A549 (cell line): Measurements from ENCODE around the gene GGTLC2. TPM values are rescaled to one million over a fixed set of nuclear protein-coding genes. Genes with fewer than 3 reads are reported as not detected.

ENCODE experiments used
- ATAC-seq, 2 experiments: fragments of 200-7000 bp in 1 of 2; fragments of >200 bp in 1 of 2; cut with Nextera tagmentation in 1 of 2; cut with Tn5 transposase in 1 of 2; 3 replicates each; pipeline versions ENCODE4 v1.8.0 to v1.9.1; 2018 to 2020; ENCODE audit warnings: mild to moderate bottlenecking in 1 of 2, moderate library complexity in 1 of 2
- CTCF ChIA-PET: fragments of 300-600 bp; sonication (Branson Sonifier 250); formaldehyde crosslinking; extraction: SDS; loops from one replicate; lab custom pipeline; 2021; ENCODE audit warnings: antibody characterized with exemption, inconsistent platforms; lab: Yijun Ruan, JAX
- POLR2A ChIA-PET: fragments of 350-600 bp; formaldehyde crosslinking; extraction: SDS; loops from one replicate; lab custom pipeline; 2021; ENCODE audit warnings: antibody characterized with exemption, inconsistent platforms; lab: Yijun Ruan, JAX
- DNase-seq, 2 experiments: peaks; one replicate each; pipeline versions ENCODE4 v3.0.0 to v3.0.0-alpha.2; 2011 to 2016; ENCODE audit warnings: low read depth in 1 of 2, low spot score in 1 of 2
- FAIRE-seq: peaks from 2 replicates; lab custom pipeline; 2011; peaks lifted over from hg19 to GRCh38; lab: Jason Lieb, UNC
- H3K27ac ChIP-seq, 2 experiments: fragments of >200 bp; sonication (Bioruptor Twin); formaldehyde crosslinking; 3 replicates each; pipeline ENCODE4 v1.5.1; 2016 to 2017
- H3K4me1 ChIP-seq: fragments of >200 bp; sonication (Bioruptor Twin); formaldehyde crosslinking; 3 replicates; pipeline ENCODE4 v1.6.1; 2016
- H3K4me2 ChIP-seq: fragments of >200 bp; sonication (Bioruptor Twin); formaldehyde crosslinking; 3 replicates; pipeline ENCODE4 v1.6.1; 2016
- H3K4me3 ChIP-seq: fragments of >200 bp; sonication (Bioruptor Twin); formaldehyde crosslinking; 3 replicates; pipeline ENCODE4 v1.5.1; 2016
- H3K9me3 ChIP-seq: fragments of >200 bp; sonication (Bioruptor Twin); formaldehyde crosslinking; 3 replicates; pipeline ENCODE4 v1.6.1; 2016
- CBX2 ChIP-seq: fragments of 200-600 bp; sonication (generic); IDR thresholded peaks from 2 replicates; pipeline ENCODE4 v1.6.1; 2016; ENCODE audit warnings: low read depth, mild to moderate bottlenecking, borderline replicate concordance
- CBX8 ChIP-seq: fragments of 200-600 bp; sonication (generic); IDR thresholded peaks from 2 replicates; pipeline ENCODE4 v1.6.1; 2016
- CEBPB ChIP-seq, 2 experiments: fragments of >200 bp in 1 of 2; sonication (Bioruptor Twin) in 1 of 2; formaldehyde crosslinking in 1 of 2; IDR thresholded peaks; 2 replicates each; pipeline ENCODE4 v1.6.1; 2012 to 2016
- CHD4 ChIP-seq: fragments of 200-600 bp; sonication (generic); IDR thresholded peaks from 2 replicates; pipeline ENCODE4 v1.6.1; 2016; ENCODE audit warnings: antibody characterized with exemption, mild to moderate bottlenecking, borderline replicate concordance
- CTCF ChIP-seq: fragments of >200 bp; sonication (Bioruptor Twin); formaldehyde crosslinking; IDR thresholded peaks from 3 replicates; pipeline ENCODE4 v1.5.1; 2016
- EHF ChIP-seq: fragments of 250-450 bp; sonication (Bioruptor Pico); IDR thresholded peaks from 2 replicates; pipeline ENCODE4 v1.5.0; 2020; ENCODE audit warnings: mild to moderate bottlenecking
- ESRRA ChIP-seq: fragments of 150-350 bp; IDR thresholded peaks from 2 replicates; pipeline ENCODE4 v1.6.1; 2014; ENCODE audit warnings: mild to moderate bottlenecking, low read length, borderline replicate concordance
- FOSB ChIP-seq: fragments of 250-450 bp; sonication (Bioruptor Pico); IDR thresholded peaks from 2 replicates; pipeline ENCODE4 v1.5.0; 2020; ENCODE audit warnings: mild to moderate bottlenecking, moderate library complexity
- FOSL2 ChIP-seq, 2 experiments: fragments of 450-650 bp in 1 of 2; fragments of >200 bp in 1 of 2; sonication (Bioruptor Twin) in 1 of 2; formaldehyde crosslinking; IDR thresholded peaks; 2 replicates each; pipeline versions ENCODE4 v1.5.0 to v1.6.1; 2016 to 2020; ENCODE audit warnings: mild to moderate bottlenecking in 1 of 2, moderate library complexity in 1 of 2
- HDAC2 ChIP-seq: fragments of 200-600 bp; sonication (generic); IDR thresholded peaks from 2 replicates; pipeline ENCODE4 v1.6.1; 2016
- HEYL ChIP-seq: fragments of 250-450 bp; sonication (Bioruptor Pico); IDR thresholded peaks from 2 replicates; pipeline ENCODE4 v1.8.0; 2021; ENCODE audit warnings: mild to moderate bottlenecking, moderate library complexity
- HOXA7 ChIP-seq: fragments of 250-450 bp; sonication (Bioruptor Pico); IDR thresholded peaks from 2 replicates; pipeline ENCODE4 v1.5.0; 2020; ENCODE audit warnings: mild to moderate bottlenecking, moderate library complexity
- HOXB13 ChIP-seq: fragments of 250-450 bp; sonication (Bioruptor Pico); IDR thresholded peaks from 2 replicates; pipeline ENCODE4 v1.5.0; 2020; ENCODE audit warnings: low read depth, mild to moderate bottlenecking, moderate library complexity
- HOXB5 ChIP-seq: fragments of 250-450 bp; sonication (Bioruptor Pico); IDR thresholded peaks from 2 replicates; pipeline ENCODE4 v1.5.0; 2020; ENCODE audit warnings: mild to moderate bottlenecking, moderate library complexity
- JUNB ChIP-seq: fragments of >200 bp; sonication (Bioruptor Twin); formaldehyde crosslinking; IDR thresholded peaks from 2 replicates; pipeline ENCODE4 v1.6.1; 2016
- MYC ChIP-seq: IDR thresholded peaks from 2 replicates; pipeline ENCODE4 v1.6.1; 2012; ENCODE audit warnings: mild to moderate bottlenecking, inconsistent platforms, low read length, improper control_type of control experiment, borderline replicate concordance
- NFE2L2 ChIP-seq: fragments of 150-350 bp; conservative IDR thresholded peaks from 2 replicates; pipeline ENCODE4 v1.6.1; 2014; ENCODE audit warnings: low read length
- NPAS2 ChIP-seq: fragments of 250-450 bp; sonication (Bioruptor Pico); IDR thresholded peaks from 2 replicates; pipeline ENCODE4 v1.8.0; 2022; ENCODE audit warnings: mild to moderate bottlenecking, moderate library complexity, borderline replicate concordance
- PHF8 ChIP-seq: fragments of 200-600 bp; sonication (generic); IDR thresholded peaks from 2 replicates; pipeline ENCODE4 v1.6.1; 2016; ENCODE audit warnings: low read depth, mild to moderate bottlenecking, antibody characterized with exemption, moderate library complexity, borderline replicate concordance
- RAD21 ChIP-seq, 2 experiments: fragments of >200 bp in 1 of 2; sonication (Bioruptor Twin) in 1 of 2; formaldehyde crosslinking in 1 of 2; IDR thresholded peaks in 1 of 2; conservative IDR thresholded peaks in 1 of 2; 2 replicates in 1 of 2; 3 replicates in 1 of 2; pipeline ENCODE4 v1.6.1; 2012 to 2018; ENCODE audit warnings: inconsistent platforms in 1 of 2
- RCOR1 ChIP-seq: fragments of 150-350 bp; IDR thresholded peaks from 2 replicates; pipeline ENCODE4 v1.6.1; 2014; ENCODE audit warnings: antibody characterized with exemption, low read length, low read depth
- RFX5 ChIP-seq: fragments of 450-650 bp; IDR thresholded peaks from 2 replicates; pipeline ENCODE4 v1.7.1; 2014; ENCODE audit warnings: antibody characterized with exemption, mild to moderate bottlenecking, moderate library complexity
- RNF2 ChIP-seq: fragments of 200-600 bp; sonication (generic); IDR thresholded peaks from 2 replicates; pipeline ENCODE4 v1.6.1; 2016; ENCODE audit warnings: low read depth, mild to moderate bottlenecking, antibody characterized with exemption, moderate library complexity, borderline replicate concordance
- SMC3 ChIP-seq: fragments of >200 bp; sonication (Bioruptor Twin); formaldehyde crosslinking; IDR thresholded peaks from 3 replicates; pipeline ENCODE4 v1.6.1; 2018; ENCODE audit warnings: inconsistent platforms
- SREBF2 ChIP-seq: fragments of 450-650 bp; IDR thresholded peaks from 2 replicates; pipeline ENCODE4 v1.6.1; 2014; ENCODE audit warnings: mild to moderate bottlenecking, moderate library complexity
- whole genome bisulfite sequencing: methylation state at CpG from one replicate; pipeline ENCODE4 v1.1.6; 2017; ENCODE audit errors: missing lambda C conversion rate; 5-methylcytosine and 5-hydroxymethylcytosine counted together
- polyA plus RNA-seq, 4 experiments: library from polyadenylated mRNA; depleted of rRNA in 3 of 4; stranded (reverse); fragments of >200 nt; fragmentation: RNase III in 1 of 4; extraction: RNeasy Plus Mini Kit Qiagen cat#74134 plus additional on column Dnase treatment in 1 of 4; gene quantifications; 2 replicates in 3 of 4; 3 replicates in 1 of 4; pipeline ENCODE4 v1.2.3, GENCODE V29; 2011 to 2017
- TF ChIP-seq, protein P1 (sequence below): fragments of 450-650 bp; IDR thresholded peaks from 2 replicates; pipeline ENCODE4 v1.6.1; 2014; ENCODE audit warnings: antibody characterized with exemption

GGTLC2 gene
- polyA plus RNA-seq, 2 of the 4 experiments (the other 2 are of a cell fraction) = not detected

DNA sequence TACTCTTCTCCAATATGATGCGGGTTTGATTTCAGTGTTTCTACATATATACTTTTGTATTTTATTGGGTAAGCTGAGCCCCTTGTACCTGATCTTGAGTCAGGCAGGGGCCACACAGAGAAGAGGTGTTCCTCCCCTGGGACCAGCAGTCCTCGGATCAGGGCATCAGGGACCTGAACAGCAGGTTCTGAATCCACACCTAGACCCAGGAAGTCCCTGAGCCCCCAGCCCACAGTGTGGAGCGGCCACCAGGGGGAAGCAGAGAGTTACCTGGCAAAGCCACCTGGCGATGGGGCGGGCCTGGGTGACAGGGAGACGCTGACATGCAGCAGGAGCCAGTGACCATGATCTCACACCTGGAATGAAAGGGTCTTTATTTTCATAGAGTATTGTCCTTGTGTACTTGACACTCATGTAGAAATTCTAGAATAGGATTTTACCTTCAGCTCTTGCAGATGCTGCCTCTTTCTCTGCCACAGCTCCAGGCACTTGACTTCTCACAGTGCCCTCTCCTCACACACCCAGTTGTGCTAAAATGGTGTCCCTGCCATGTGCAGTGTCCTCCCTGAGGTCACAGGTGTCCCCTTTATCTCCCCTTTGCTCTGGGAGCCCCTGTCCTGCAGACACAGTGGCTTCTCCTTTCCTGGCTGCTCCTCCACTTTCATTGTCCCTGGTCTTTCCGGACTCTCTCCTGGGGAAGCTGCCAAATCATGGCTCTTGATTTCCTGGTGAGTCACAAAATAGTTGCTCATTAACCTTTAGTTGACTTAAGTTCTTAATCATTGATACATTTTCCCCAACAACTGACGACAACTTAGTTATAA, 48.5 kb downstream of the GGTLC2 start (continued):
- TF ChIP-seq CTCF = peak; percentile 67
- TF ChIP-seq HOXB5 (CRISPR knock-in tag) = no peak
- no peak; the same call in 1 of the 2 replicates for TF ChIP-seq FOSL2 (IDR thresholded peaks at IDR 0.05)
- peak; percentile 60 for TF ChIP-seq FOSL2 (CRISPR knock-in tag; IDR thresholded peaks at IDR 0.05)
- TF ChIP-seq, protein P1, sequence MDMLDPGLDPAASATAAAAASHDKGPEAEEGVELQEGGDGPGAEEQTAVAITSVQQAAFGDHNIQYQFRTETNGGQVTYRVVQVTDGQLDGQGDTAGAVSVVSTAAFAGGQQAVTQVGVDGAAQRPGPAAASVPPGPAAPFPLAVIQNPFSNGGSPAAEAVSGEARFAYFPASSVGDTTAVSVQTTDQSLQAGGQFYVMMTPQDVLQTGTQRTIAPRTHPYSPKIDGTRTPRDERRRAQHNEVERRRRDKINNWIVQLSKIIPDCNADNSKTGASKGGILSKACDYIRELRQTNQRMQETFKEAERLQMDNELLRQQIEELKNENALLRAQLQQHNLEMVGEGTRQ = no peak
- TF ChIP-seq SMC3 = peak; percentile 70
- TF ChIP-seq RFX5 = no peak
- no peak for TF ChIP-seq FOSB (CRISPR knock-in tag)
- no peak for TF ChIP-seq RCOR1
- TF ChIP-seq, all 56 proteins: peak for 6

- peak overlapping the region; percentile 88 for H3K4me2 ChIP-seq
- peaks cover 42% of the 10 kb centered on the region for H3K4me1 ChIP-seq
- FAIRE-seq (no peak), DNase-seq (peak; percentile 19 to 35), ATAC-seq (peak; percentile 26 to 72; a peak in 4 of 6 replicates)
- no peaks in the 10 kb centered on the region for H3K9me3 ChIP-seq
- peak overlapping the region; percentile 89 to 90 for H3K27ac ChIP-seq
- no peak overlapping the region for H3K4me3 ChIP-seq
- TF ChIP-seq HOXB13 (CRISPR knock-in tag) = no peak
- no peak for TF ChIP-seq PHF8
- TF ChIP-seq MYC = no peak
- no peak for TF ChIP-seq CBX8
- no peak for TF ChIP-seq RAD21 (conservative IDR thresholded peaks at IDR 0.05 in 1 of 2, IDR thresholded peaks at IDR 0.05 in 1 of 2)
- no peak for TF ChIP-seq RCOR1
- no peak for TF ChIP-seq HDAC2
- TF ChIP-seq SMC3 = no peak
- no peak for TF ChIP-seq NPAS2 (CRISPR knock-in tag)
- no peak for TF ChIP-seq EHF (CRISPR knock-in tag)
- POLR2A ChIA-PET = no interaction called here
- WGBS = 4% methylated on average over 2 of the region's 2 CpGs
- CTCF ChIA-PET = interaction anchor here (0.9 to 7.1 kb wide), 12 partner anchors 9 to 106 kb away, joined by 3 to 69 read pairs (median 6); no protein-coding TSS in a partner anchor
These were observed 49.1 kb downstream of the GGTLC2 start for GRCh38 chr22:22693531-22693884.

DNA sequence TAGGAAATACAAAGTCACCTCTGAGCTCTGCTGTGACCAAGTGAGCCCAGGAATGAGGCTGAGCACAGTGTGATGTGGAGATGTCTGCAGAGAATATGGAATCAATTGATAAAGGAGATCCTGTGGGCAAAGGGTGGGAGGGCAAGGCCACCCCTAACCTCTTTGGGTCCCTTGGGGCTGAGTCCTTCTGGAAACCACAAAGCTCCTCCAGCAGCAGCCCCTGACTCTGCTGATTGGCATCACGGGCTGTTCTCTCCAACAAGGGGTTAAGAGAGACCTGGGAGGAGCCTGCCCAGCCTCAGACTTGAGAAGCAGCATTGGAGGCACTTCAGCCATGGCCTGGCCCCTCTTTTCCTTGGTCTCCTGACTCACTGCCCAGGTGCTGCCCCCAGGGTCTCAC, 49.7 kb downstream of the GGTLC2 start:
- Histone ChIP-seq H3K27ac (peak overlapping the region; percentile 89 to 90), H3K4me2 (peak overlapping the region; percentile 88), H3K4me3 (no peak overlapping the region), H3K4me1 (peaks cover 42% of the 10 kb centered on the region)
- DNase-seq (no peak), ATAC-seq (peak in 1 of 2 experiments; percentile 31; a peak in 2 of 6 replicates)
- 83% methylated on average over 1 of the region's 1 CpG for WGBS
- POLR2A ChIA-PET = no interaction called here
- TF ChIP-seq HOXA7 (CRISPR knock-in tag) (no peak), CBX2 (no peak), CEBPB (IDR thresholded peaks at IDR 0.05) (no peak), JUNB (no peak), ESRRA (no peak), CHD4 (no peak), SREBF2 (no peak), RAD21 (conservative IDR thresholded peaks at IDR 0.05 in 1 of 2, IDR thresholded peaks at IDR 0.05 in 1 of 2) (no peak), RNF2 (no peak), HEYL (CRISPR knock-in tag) (no peak), NFE2L2 (no peak), FOSB (CRISPR knock-in tag) (no peak)
- TF ChIP-seq, all 56 proteins: peak for 0
- no peaks in the 10 kb centered on the region for H3K9me3 ChIP-seq
- no peak for FAIRE-seq
- CTCF ChIA-PET = interaction anchor here (1.3 to 7.1 kb wide), 8 partner anchors 10 to 56 kb away, joined by 3 to 69 read pairs (median 11); no protein-coding TSS in a partner anchor
